GM03348 (cell line): ENCODE measurements around the gene CCDC127.
"Not testable (repeated sequence)": the region's sequence is repeated elsewhere in the genome, so short reads cannot be mapped to it uniquely, and the experiment has no call there.

Experiments
- DNase-seq: peaks from one replicate; pipeline ENCODE4 v3.0.0; 2012; ENCODE audit warnings: low spot score

Gene CCDC127

GRCh38 chr5:217494-218456, at the start of gene CCDC127, which contains the start of gene SDHA:
Gene CCDC127, minus strand, starts transcription at chr5:218153. Its CDS starts 1,304 bp downstream, at chr5:216849.
Gene SDHA, plus strand, starts transcription at chr5:218320. Its CDS starts 36 bp downstream, at chr5:218356.
- DNase-seq, result peak; percentile 100

DNA sequence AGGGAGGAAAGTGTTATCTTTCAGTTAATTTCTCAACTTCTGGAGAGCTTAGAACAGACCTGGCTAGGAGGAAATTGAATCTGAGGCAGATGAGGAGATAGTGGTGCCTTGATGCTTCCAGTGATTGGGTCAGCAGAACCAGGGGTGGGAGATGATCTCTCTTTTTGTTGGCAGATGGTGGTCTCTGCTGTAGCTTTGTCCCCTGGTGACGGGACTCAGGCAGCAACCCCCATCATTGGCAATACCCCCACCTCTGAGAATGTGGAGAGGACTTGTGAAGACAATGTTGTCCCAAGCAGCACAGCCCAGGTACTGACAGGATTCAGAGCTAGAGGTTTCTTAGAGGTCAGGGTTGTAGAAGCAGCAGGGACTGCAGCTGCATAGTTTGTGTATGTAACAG, 49.8 kb upstream of the CCDC127 start:
- DNase-seq, result no peak

- DNase-seq, result not testable (repeated sequence)
Measured at GRCh38 chr5:266311-267026, 48.5 kb upstream of the CCDC127 start.

DNA sequence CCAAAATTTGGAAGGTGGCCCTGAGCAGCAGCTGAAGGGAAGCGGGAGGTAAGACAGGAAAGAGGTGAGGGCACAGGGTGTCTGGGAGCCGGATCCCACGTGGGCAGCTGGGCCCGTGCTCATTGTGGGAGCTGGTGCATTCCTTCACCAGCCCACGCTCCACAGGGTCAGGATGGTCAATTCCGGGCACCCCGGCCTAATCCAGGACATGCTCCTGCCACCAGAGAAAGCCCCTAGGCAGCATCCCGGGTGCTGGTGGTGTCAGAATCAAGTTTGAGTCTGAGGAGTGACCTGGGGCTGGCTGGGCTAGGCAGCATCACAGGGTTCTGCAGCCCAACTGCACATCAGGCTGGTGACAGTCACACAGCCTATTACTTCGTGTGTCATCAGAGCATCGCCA, 46.4 kb upstream of the CCDC127 start:
- DNase-seq, result no peak

GRCh38 chr5:263275-263974, 45.5 kb upstream of the CCDC127 start:
- peak; percentile 74 for DNase-seq

GRCh38 chr5:257148-257547, 39.2 kb upstream of the CCDC127 start:
- no peak for DNase-seq

- DNase-seq, result not testable (repeated sequence)
Measured at GRCh38 chr5:256347-256746, 38.4 kb upstream of the CCDC127 start.

DNA sequence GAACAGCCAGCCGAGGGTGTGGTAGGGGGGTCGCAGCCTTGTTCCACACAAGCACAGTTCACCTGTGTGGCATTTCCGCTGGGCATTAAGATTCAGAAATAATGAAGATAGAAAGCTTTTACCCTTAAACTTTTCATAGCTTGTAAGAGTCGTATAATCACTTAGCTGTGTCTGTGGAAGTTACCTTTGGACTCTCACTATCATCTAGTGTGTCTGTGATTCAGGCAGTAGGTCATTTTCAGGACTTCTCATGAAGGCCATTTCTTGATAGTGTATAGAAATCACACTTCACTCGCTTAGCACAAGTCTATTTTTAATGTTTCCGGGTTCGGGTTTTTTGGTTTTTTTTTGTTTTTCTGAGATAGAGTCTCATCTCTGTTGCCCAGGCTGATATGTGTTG, 37.2 kb upstream of the CCDC127 start:
- DNase-seq, result not testable (repeated sequence)

- not testable (repeated sequence) for DNase-seq
Measured at GRCh38 chr5:254322-254721, 36.4 kb upstream of the CCDC127 start.

- DNase-seq, result no peak
Measured at GRCh38 chr5:252546-252945, 34.6 kb upstream of the CCDC127 start.

DNA sequence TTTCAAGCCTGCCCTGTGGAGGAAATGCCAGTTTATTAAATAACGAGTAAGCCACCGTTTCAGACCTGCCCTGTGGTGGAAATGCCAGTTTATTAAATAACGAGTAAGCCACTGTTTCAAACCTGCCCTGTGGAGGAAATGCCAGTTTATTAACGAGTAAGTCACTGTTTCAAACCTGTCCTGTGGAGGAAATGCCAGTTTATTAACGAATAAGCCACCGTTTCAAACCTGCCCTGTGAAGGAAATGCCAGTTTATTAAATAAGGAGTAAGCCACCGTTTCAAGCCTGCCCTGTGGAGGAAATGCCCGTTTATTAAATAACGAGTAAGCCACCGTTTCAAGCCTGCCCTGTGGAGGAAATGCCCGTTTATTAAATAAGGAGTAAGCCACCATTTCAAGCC, 34.0 kb upstream of the CCDC127 start:
- DNase-seq, result not testable (repeated sequence)

DNA sequence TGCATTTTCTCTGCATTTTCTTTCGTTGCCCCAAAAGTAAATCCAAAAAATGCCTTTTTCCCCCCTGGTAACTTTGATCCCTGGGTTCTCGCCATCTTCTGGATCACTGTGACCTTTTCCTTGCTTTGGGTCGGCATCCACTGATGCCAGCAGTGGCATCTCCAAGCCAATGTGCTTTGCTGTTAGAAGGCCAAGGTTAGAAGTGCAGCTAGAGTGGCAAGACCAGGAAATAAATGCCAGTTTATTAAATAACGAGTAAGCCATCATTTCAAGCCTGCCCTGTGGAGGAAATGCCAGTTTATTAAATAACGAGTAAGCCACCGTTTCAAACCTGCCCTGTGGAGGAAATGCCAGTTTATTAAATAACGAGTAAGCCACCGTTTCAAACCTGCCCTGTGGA, 33.6 kb upstream of the CCDC127 start:
- DNase-seq, result not testable (repeated sequence)

DNA sequence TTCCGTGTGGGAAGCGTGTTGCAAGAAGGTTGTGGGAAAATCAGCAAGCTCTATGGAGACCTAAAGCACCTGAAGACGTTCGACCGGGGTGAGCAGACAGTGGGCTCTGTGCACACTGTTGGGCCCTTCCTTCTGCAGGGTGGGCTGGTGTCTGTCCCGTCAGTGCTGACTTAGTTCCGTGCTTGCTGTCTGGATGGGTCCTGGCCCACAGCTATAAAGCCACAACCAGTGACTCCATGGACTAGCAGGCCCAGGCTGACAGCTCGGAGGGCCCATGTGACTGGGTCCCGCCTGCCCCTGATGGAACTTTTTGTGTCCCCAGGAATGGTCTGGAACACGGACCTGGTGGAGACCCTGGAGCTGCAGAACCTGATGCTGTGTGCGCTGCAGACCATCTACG, 33.1 kb upstream of the CCDC127 start:
- not testable (repeated sequence) for DNase-seq

GRCh38 chr5:250396-250795, 32.4 kb upstream of the CCDC127 start:
- DNase-seq, result not testable (repeated sequence)

- not testable (repeated sequence) for DNase-seq
Measured at GRCh38 chr5:245717-246116, 27.8 kb upstream of the CCDC127 start.

DNA sequence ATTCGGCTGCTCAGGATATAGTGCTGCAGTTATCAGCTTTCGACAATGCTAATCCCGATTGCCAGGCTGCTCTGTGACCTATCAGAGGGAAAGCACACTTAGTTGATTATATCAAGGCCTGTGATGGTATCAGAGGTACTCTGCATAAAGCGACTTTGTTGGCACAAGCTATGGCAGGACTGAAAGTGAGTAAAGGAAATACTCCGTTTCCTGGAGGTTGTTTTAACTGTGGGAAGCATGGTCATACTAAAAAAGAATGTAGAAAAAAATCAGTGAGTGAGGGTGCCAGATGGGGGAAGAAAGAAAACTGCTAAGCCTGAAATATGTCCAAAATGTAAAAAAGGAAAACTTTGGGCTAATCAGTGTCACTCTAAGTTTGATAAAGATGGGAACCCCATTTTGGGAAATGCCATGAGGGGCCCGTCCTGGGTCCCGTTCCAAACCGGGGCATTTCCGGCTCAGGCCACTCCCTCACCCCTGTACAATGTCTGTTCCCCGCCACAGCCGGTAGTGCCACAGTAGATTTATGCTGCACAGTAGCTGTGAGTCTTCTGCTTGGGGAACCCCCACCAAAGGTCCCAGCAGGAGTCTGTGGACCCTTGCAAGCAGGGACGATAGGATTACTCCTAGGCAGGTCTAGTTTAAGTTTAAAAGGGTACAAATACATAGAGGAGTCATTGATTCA, 25.9 kb upstream of the CCDC127 start:
- not testable (repeated sequence) for DNase-seq

- not testable (repeated sequence) for DNase-seq
Measured at GRCh38 chr5:241045-241669, 23.2 kb upstream of the CCDC127 start.

DNA sequence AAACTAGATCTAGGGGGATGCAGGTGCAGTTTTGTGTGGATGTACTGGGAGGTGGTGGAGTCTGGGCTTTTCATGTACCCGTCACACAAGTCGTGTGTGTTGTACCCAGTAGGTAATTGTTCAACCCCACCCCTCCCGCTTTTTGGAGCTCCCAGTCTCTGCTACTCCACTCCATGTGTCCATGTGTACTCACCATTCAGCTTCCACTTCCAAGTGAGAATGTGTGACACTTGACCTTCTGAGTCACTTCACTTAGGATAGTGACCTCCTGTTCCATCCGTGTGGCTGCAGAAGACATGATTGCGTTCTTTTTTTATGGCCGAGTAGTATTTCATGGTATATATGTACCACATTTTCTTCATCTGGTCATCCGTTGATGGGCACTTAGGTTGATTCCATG, 22.6 kb upstream of the CCDC127 start:
- DNase-seq, result not testable (repeated sequence)

DNA sequence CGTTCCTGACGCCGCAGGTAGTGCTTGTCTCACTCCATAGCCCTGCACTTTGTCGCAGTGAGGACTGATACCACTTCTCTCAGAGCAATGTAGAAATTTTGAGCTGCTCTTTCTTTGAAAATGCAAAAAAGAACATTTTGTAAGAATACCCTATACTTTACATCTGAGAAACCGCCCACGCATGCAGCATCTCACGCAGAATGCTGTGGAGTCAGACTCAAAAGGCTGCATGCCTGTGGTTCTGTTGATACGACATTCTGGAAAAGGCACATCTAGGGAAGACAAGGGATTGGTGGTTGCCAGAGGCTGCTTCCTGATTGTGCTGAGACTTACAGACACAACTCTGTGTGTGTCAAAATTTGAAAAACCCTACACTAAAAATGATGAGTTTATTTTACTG, 20.0 kb upstream of the CCDC127 start:
- DNase-seq, result not testable (repeated sequence)

GRCh38 chr5:235527-235926, 17.6 kb upstream of the CCDC127 start:
- DNase-seq, result not testable (repeated sequence)

- DNase-seq, result no peak
Measured at GRCh38 chr5:234450-234849, 16.5 kb upstream of the CCDC127 start.
